Sigmoid colon (tissue), 4 donors: Measurements from ENCODE around the gene RAB4A.

ENCODE experiments used
- POLR2AphosphoS5 ChIP-seq, 4 donors: sonication (generic); formaldehyde crosslinking; IDR thresholded peaks; one replicate each; pipeline ENCODE4 v1.6.1; 2017; ENCODE audit warnings: antibody characterized with exemption in 4 of 4
- TF ChIP-seq, protein P1 (sequence below), 4 experiments: fragments of 450-650 bp in 3 of 4; fragments of 200-600 bp in 1 of 4; IDR thresholded peaks; one replicate each; pipeline ENCODE4 v1.5.1; 2016 to 2019; ENCODE audit warnings: antibody characterized with exemption in 4 of 4, mild to moderate bottlenecking in 3 of 4, moderate library complexity in 2 of 4

DNA sequence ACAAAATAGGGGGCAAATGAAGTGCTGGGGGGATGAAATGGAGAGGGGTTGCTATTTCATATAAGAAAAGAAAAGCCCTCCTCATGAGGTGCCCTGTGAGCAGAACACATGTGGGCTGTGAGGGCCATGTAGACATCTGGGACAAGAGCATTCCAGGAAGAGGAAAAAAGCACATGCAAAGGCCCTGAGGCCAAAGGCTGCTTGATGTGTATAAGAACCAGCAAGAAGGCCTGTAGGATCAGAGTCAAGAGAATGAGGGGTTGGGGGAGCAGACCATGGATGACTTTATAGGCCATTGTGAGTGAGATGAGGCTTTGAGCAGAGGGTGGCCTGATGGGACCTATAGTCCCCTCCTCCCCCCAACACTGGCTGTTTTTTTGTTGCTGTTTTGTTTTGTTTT lies 7.7 kb upstream of the RAB4A start:
- no peak for TF ChIP-seq POLR2AphosphoS5 (IDR thresholded peaks at IDR 0.05)
- TF ChIP-seq, protein P1, sequence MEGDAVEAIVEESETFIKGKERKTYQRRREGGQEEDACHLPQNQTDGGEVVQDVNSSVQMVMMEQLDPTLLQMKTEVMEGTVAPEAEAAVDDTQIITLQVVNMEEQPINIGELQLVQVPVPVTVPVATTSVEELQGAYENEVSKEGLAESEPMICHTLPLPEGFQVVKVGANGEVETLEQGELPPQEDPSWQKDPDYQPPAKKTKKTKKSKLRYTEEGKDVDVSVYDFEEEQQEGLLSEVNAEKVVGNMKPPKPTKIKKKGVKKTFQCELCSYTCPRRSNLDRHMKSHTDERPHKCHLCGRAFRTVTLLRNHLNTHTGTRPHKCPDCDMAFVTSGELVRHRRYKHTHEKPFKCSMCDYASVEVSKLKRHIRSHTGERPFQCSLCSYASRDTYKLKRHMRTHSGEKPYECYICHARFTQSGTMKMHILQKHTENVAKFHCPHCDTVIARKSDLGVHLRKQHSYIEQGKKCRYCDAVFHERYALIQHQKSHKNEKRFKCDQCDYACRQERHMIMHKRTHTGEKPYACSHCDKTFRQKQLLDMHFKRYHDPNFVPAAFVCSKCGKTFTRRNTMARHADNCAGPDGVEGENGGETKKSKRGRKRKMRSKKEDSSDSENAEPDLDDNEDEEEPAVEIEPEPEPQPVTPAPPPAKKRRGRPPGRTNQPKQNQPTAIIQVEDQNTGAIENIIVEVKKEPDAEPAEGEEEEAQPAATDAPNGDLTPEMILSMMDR (IDR thresholded peaks at IDR 0.05), result no peak
